Measurements from ENCODE around the gene ASTN2. TPM values are rescaled to one million over a fixed set of nuclear protein-coding genes. Genes with fewer than 3 reads are reported as not detected.

Gene ASTN2
- total and polyA plus RNA-seq, 10 of the 15 experiments (the other 5 are each of a cell fraction or from before 2014, with no cell fraction given) = 1.4 to 15.7 (median 7.0) TPM

DNA sequence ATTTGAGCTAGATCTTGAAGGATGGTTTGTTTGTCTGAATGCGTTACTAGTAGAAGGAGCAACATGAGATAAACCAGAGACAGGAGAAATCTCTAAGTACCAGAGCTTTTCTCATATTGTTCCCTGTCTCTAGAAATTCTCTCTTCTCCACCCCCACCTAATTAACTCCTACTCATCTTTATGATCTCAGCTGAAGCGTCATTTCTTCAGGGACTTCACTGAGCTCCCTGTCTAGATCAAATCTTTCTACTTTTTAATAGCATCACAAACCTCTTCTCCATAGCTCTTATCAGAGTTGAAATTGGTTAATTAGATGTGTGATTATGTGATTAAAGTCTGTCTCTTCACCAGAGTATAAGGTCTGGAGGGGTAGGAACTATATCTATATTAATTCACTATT, 1035.0 kb downstream of the ASTN2 start (continued):
- TF ChIP-seq, protein P1, sequence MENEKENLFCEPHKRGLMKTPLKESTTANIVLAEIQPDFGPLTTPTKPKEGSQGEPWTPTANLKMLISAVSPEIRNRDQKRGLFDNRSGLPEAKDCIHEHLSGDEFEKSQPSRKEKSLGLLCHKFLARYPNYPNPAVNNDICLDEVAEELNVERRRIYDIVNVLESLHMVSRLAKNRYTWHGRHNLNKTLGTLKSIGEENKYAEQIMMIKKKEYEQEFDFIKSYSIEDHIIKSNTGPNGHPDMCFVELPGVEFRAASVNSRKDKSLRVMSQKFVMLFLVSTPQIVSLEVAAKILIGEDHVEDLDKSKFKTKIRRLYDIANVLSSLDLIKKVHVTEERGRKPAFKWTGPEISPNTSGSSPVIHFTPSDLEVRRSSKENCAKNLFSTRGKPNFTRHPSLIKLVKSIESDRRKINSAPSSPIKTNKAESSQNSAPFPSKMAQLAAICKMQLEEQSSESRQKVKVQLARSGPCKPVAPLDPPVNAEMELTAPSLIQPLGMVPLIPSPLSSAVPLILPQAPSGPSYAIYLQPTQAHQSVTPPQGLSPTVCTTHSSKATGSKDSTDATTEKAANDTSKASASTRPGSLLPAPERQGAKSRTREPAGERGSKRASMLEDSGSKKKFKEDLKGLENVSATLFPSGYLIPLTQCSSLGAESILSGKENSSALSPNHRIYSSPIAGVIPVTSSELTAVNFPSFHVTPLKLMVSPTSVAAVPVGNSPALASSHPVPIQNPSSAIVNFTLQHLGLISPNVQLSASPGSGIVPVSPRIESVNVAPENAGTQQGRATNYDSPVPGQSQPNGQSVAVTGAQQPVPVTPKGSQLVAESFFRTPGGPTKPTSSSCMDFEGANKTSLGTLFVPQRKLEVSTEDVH (IDR thresholded peaks at IDR 0.05; ENCODE audit: low read depth, partially characterized antibody) = no peak
- no peak for TF ChIP-seq SP1 (IDR thresholded peaks at IDR 0.05; ENCODE audit: low read depth, low read length)
- TF ChIP-seq TBL1XR1 (IDR thresholded peaks at IDR 0.05; ENCODE audit: low read depth, low read length) = no peak
- no peak for TF ChIP-seq ZSCAN29 (IDR thresholded peaks at IDR 0.05)

DNA sequence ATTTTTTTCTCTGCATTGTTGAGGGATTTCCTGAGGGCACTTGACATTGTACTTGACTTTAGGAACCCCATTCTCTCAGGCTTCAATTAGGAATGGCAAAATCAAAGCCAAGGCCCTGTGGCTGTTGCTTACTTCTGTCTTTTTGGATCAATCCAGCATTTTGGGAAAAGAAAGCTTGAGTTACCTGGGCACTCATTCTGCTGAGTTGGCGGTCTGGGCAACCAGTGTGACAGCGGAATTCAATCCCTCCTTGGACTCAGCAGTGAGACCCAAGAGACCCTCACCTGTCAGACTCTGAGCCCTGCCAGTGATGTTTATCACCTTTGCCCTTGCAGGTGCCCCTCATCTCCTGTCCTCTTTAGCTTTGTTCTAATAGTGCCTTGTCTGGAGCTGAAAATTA, 1036.0 kb downstream of the ASTN2 start:
- no peak overlapping the region for H3K27ac ChIP-seq (ENCODE audit: control insufficient read depth, insufficient read depth)
- H3K79me2 ChIP-seq (ENCODE audit: control insufficient read depth, insufficient read depth, low read length) = no peaks in the 10 kb centered on the region
- H3K4me3 ChIP-seq = no peak overlapping the region
- TF ChIP-seq ATF7 (IDR thresholded peaks at IDR 0.05; ENCODE audit: low read depth) (no peak), STAT3 (IDR thresholded peaks at IDR 0.05; ENCODE audit: low read depth, low read length) (no peak), MYB (IDR thresholded peaks at IDR 0.05; ENCODE audit: borderline replicate concordance, low read depth, low read length) (no peak), TCF3 (IDR thresholded peaks at IDR 0.05; ENCODE audit: borderline replicate concordance, insufficient read depth, low read depth, low read length) (no peak), POLR2A (IDR thresholded peaks at IDR 0.05; ENCODE audit: low read depth, low read length) (no peak)
- RAD21 ChIA-PET (ENCODE audit: unreplicated experiment) = no interaction called here
- no peaks in the 10 kb centered on the region for H3K27me3 ChIP-seq (replicated peaks in 1 of 2; ENCODE audit: control insufficient read depth in 2 of 2, insufficient read depth in 2 of 2, low read length in 1 of 2)
- H4K20me1 ChIP-seq (ENCODE audit: control insufficient read depth, insufficient read depth) = no peaks in the 10 kb centered on the region
- H3K4me2 ChIP-seq (ENCODE audit: control insufficient read depth, insufficient read depth) = no peak overlapping the region
- no peaks in the 10 kb centered on the region for H3K36me3 ChIP-seq (ENCODE audit: control insufficient read depth in 2 of 2, insufficient read depth in 2 of 2, low read length in 1 of 2)
- POLR2A ChIA-PET = no interaction called here
- no peaks in the 10 kb centered on the region for H3K9me3 ChIP-seq (replicated peaks; ENCODE audit: control insufficient read depth, insufficient read depth, low read length)
- SMC1A ChIA-PET (ENCODE audit: uncharacterized antibody, unreplicated experiment) = no interaction called here
- FAIRE-seq = no peak
- intact Hi-C loops (cut with micrococcal nuclease; ENCODE audit: unreplicated experiment) = no loop called here
- no peaks in the 10 kb centered on the region for H3K4me1 ChIP-seq (ENCODE audit: control insufficient read depth, insufficient read depth, low read length)
- BruUV-seq (replicated peaks) = no TSS peak
- no peak for ATAC-seq
- no peak overlapping the region for H2AFZ ChIP-seq (ENCODE audit: control insufficient read depth, low read depth, low read length)
- 11% methylated on average over 2 of the region's 2 CpGs for WGBS (ENCODE audit: insufficient coverage, insufficient replicate concordance, low lambda C conversion rate, missing lambda C conversion rate)
- DNase-seq (ENCODE audit: low read depth, low spot score) = no peak
- H3K9ac ChIP-seq (ENCODE audit: control insufficient read depth, insufficient read depth, low read length) = no peak overlapping the region
- in situ Hi-C loops (cut with MboI) = no loop called here
- CTCF ChIA-PET = no interaction called here
